ENCODE measurements around the gene ZNF557. TPM values are rescaled to one million over a fixed set of nuclear protein-coding genes. Genes with fewer than 3 reads are reported as not detected.

ZNF557 gene
- total RNA-seq, 1 experiment from 2014 or later: 6.3 TPM

DNA sequence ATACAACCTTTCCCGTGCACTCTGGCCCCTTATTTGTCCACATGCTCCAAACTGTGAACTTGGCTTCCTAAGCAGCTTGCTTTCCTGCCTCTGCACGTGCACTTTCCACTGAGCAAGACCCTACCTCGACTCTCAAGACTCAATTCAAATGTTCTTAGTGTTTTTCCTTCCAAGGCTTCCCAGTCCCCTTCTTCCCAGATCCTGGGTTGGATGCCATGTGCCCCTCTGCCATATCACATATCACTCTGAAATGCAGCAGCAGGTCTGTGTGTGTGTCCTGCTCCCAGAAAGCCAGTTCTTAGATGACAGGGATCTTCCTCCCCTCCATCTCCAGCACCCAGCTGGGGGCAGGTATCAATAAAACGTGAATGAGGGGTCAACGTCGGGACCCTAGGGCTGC, 3.0 kb downstream of the ZNF557 start:
- intact Hi-C loops (cut with micrococcal nuclease; ENCODE audit: unreplicated experiment): no loop called here
- BruUV-seq (replicated peaks): no TSS peak
- no peak for DNase-seq
- TF ChIP-seq CTCF (IDR thresholded peaks at IDR 0.05; ENCODE audit: unreplicated experiment): no peak
- Mint-ChIP-seq H3K36me3 (ENCODE audit: insufficient read depth, unreplicated experiment) (peaks cover 56% of the 10 kb centered on the region), H3K27ac (ENCODE audit: unreplicated experiment) (peak overlapping the region; percentile 52), H3K27me3 (ENCODE audit: unreplicated experiment) (no peaks in the 10 kb centered on the region), H3K4me3 (ENCODE audit: low read depth, unreplicated experiment) (no peak overlapping the region), H3K9me3 (ENCODE audit: low read depth, unreplicated experiment) (peaks cover 6% of the 10 kb centered on the region), H3K4me1 (ENCODE audit: low read depth, unreplicated experiment) (no peaks in the 10 kb centered on the region)
- CTCF ChIA-PET: no interaction called here

- no TSS peak for BruUV-seq (replicated peaks)
- Mint-ChIP-seq H3K9me3 (ENCODE audit: low read depth, unreplicated experiment) (peaks cover 13% of the 10 kb centered on the region), H3K27me3 (ENCODE audit: unreplicated experiment) (no peaks in the 10 kb centered on the region), H3K36me3 (ENCODE audit: insufficient read depth, unreplicated experiment) (peaks cover 66% of the 10 kb centered on the region), H3K27ac (ENCODE audit: unreplicated experiment) (no peak overlapping the region), H3K4me3 (ENCODE audit: low read depth, unreplicated experiment) (no peak overlapping the region), H3K4me1 (ENCODE audit: low read depth, unreplicated experiment) (no peaks in the 10 kb centered on the region)
- no peak for DNase-seq
- CTCF ChIA-PET: no interaction called here
- TF ChIP-seq CTCF (IDR thresholded peaks at IDR 0.05; ENCODE audit: unreplicated experiment): no peak
- intact Hi-C loops (cut with micrococcal nuclease; ENCODE audit: unreplicated experiment): no loop called here
These were observed 5.3 kb downstream of the ZNF557 start for GRCh38 chr19:7074705-7075282.

DNA sequence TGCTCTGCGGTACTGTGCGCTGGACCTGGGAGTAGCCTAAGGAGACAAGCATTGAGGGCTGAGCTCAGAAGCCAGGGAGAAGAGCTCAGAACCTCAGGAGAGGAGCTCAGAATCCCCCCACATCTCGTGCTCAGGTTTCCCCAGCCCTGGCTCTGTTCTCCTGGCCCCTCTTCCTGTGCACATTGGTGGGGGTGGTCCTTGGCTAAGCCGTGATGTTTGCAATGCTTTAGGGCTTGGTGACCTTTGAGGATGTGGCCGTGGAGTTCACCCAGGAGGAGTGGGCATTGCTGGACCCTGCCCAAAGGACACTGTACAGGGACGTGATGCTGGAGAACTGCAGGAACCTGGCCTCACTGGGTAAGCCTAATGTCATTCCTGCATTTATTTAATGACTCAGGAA, 6.6 kb downstream of the ZNF557 start:
- no TSS peak for BruUV-seq (replicated peaks)
- no peaks in the 10 kb centered on the region for H3K4me1 Mint-ChIP-seq (ENCODE audit: low read depth, unreplicated experiment)
- peaks cover 13% of the 10 kb centered on the region for H3K9me3 Mint-ChIP-seq (ENCODE audit: low read depth, unreplicated experiment)
- no peaks in the 10 kb centered on the region for H3K27me3 Mint-ChIP-seq (ENCODE audit: unreplicated experiment)
- CTCF ChIA-PET: no interaction called here
- H3K4me3 Mint-ChIP-seq (ENCODE audit: low read depth, unreplicated experiment): no peak overlapping the region
- no peak overlapping the region for H3K27ac Mint-ChIP-seq (ENCODE audit: unreplicated experiment)
- no peak for DNase-seq
- intact Hi-C loops (cut with micrococcal nuclease; ENCODE audit: unreplicated experiment): no loop called here
- no peak for TF ChIP-seq CTCF (IDR thresholded peaks at IDR 0.05; ENCODE audit: unreplicated experiment)
- H3K36me3 Mint-ChIP-seq (ENCODE audit: insufficient read depth, unreplicated experiment): peaks cover 69% of the 10 kb centered on the region

GRCh38 chr19:7078008-7078407, 8.5 kb downstream of the ZNF557 start:
- no peaks in the 10 kb centered on the region for H3K27me3 Mint-ChIP-seq (ENCODE audit: unreplicated experiment)
- intact Hi-C loops (cut with micrococcal nuclease; ENCODE audit: unreplicated experiment): no loop called here
- H3K36me3 Mint-ChIP-seq (ENCODE audit: insufficient read depth, unreplicated experiment): peaks cover 72% of the 10 kb centered on the region
- TSS peak; percentile 4 for BruUV-seq (replicated peaks)
- no peak for DNase-seq
- no peak for TF ChIP-seq CTCF (IDR thresholded peaks at IDR 0.05; ENCODE audit: unreplicated experiment)
- CTCF ChIA-PET: no interaction called here
- no peaks in the 10 kb centered on the region for H3K4me1 Mint-ChIP-seq (ENCODE audit: low read depth, unreplicated experiment)
- no peak overlapping the region for H3K4me3 Mint-ChIP-seq (ENCODE audit: low read depth, unreplicated experiment)
- H3K27ac Mint-ChIP-seq (ENCODE audit: unreplicated experiment): no peak overlapping the region
- peaks cover 14% of the 10 kb centered on the region for H3K9me3 Mint-ChIP-seq (ENCODE audit: low read depth, unreplicated experiment)

All from Calu3 (cell line).